PC-9 (cell line): ENCODE data around the gene DACH2. TPM values are rescaled to one million over a fixed set of nuclear protein-coding genes. Genes with fewer than 3 reads are reported as not detected.

Experiments used
- BruUV-seq: library from RNA; stranded (reverse); fragments of 400-500 nt; replicated peaks from 2 replicates; lab custom pipeline; 2021; lab: Mats Ljungman, UMichigan
- CTCF ChIA-PET: fragments of 300-600 bp; sonication (Branson Sonifier 250); formaldehyde crosslinking; loops from one replicate; lab custom pipeline; 2022; ENCODE audit warnings: antibody characterized with exemption; lab: Charles Lee
- POLR2A ChIA-PET: fragments of 300-600 bp; sonication (Branson Sonifier 250); formaldehyde crosslinking; loops from one replicate; lab custom pipeline; 2022; ENCODE audit warnings: antibody characterized with exemption; ENCODE audit not compliant: unreplicated experiment; lab: Charles Lee
- DNase-seq, 2 experiments: peaks; one replicate each; pipeline versions ENCODE4 v3.0.0 to v3.0.0-alpha.2; 2015 to 2022; ENCODE audit warnings: mixed read lengths in 1 of 2
- H2AFZ ChIP-seq: fragments of 200-600 bp; sonication (generic); 2 replicates; pipeline ENCODE4 v1.8.1; 2017; ENCODE audit warnings: antibody characterized with exemption
- H3F3A ChIP-seq: fragments of 200-600 bp; sonication (generic); 2 replicates; pipeline ENCODE4 v1.8.1; 2017; ENCODE audit warnings: antibody characterized with exemption, mild to moderate bottlenecking, low read depth; ENCODE audit not compliant: insufficient read depth
- H3K27ac ChIP-seq: fragments of 200-600 bp; sonication (generic); 2 replicates; pipeline ENCODE4 v1.6.1; 2016; ENCODE audit warnings: mixed run types
- H3K27me3 ChIP-seq: fragments of 200-600 bp; sonication (generic); 2 replicates; pipeline ENCODE4 v1.6.1; 2016; ENCODE audit warnings: low read depth, mixed run types; ENCODE audit not compliant: insufficient read depth
- H3K36me3 ChIP-seq: fragments of 200-600 bp; sonication (generic); 2 replicates; pipeline ENCODE4 v1.6.1; 2016; ENCODE audit warnings: low read depth, mixed run types
- H3K4me1 ChIP-seq: fragments of 200-600 bp; sonication (generic); replicated peaks from 2 replicates; pipeline ENCODE4 v1.6.1; 2016; ENCODE audit warnings: mixed run types; ENCODE audit not compliant: insufficient read depth
- H3K4me2 ChIP-seq: fragments of 200-600 bp; sonication (generic); 2 replicates; pipeline ENCODE4 v1.6.1; 2017; ENCODE audit warnings: mixed run types
- H3K4me3 ChIP-seq: fragments of 200-600 bp; sonication (generic); 2 replicates; pipeline ENCODE4 v1.6.1; 2016; ENCODE audit warnings: mixed run types
- H3K79me2 ChIP-seq: fragments of 200-600 bp; sonication (generic); 2 replicates; pipeline ENCODE4 v1.6.1; 2017; ENCODE audit warnings: low read depth, mixed run types
- H3K9me2 ChIP-seq: fragments of 200-600 bp; sonication (generic); 2 replicates; pipeline ENCODE4 v1.8.1; 2017; ENCODE audit warnings: mild to moderate bottlenecking; ENCODE audit not compliant: insufficient read depth
- H3K9me3 ChIP-seq: fragments of 200-600 bp; sonication (generic); 2 replicates; pipeline ENCODE4 v1.8.1; 2016; ENCODE audit warnings: low read depth; ENCODE audit not compliant: insufficient read depth
- H4K20me1 ChIP-seq: fragments of 200-600 bp; sonication (generic); 2 replicates; pipeline ENCODE4 v1.8.1; 2017; ENCODE audit not compliant: insufficient read depth
- EZH2 ChIP-seq: fragments of 200-600 bp; sonication (generic); IDR thresholded peaks from 2 replicates; pipeline ENCODE4 v1.8.0; 2017; ENCODE audit warnings: antibody characterized with exemption, low read depth
- intact Hi-C: fragments of 100-400 bp; cut with micrococcal nuclease; formaldehyde crosslinking; loops from one replicate; pipeline ENCODE4 v1.10.0; 2022; ENCODE audit not compliant: unreplicated experiment
- total RNA-seq: library from RNA; stranded (reverse); gene quantifications from 2 replicates; pipeline ENCODE4 v1.2.3, GENCODE V29; 2021
- TF ChIP-seq, protein P1 (sequence below): fragments of 200-600 bp; sonication (generic); conservative IDR thresholded peaks from 2 replicates; pipeline ENCODE4 v1.6.1; 2017; ENCODE audit warnings: mixed run types, antibody characterized with exemption, mild to moderate bottlenecking, moderate library complexity

Gene DACH2
- total RNA-seq, 1 experiment from 2014 or later, result not detected

DNA sequence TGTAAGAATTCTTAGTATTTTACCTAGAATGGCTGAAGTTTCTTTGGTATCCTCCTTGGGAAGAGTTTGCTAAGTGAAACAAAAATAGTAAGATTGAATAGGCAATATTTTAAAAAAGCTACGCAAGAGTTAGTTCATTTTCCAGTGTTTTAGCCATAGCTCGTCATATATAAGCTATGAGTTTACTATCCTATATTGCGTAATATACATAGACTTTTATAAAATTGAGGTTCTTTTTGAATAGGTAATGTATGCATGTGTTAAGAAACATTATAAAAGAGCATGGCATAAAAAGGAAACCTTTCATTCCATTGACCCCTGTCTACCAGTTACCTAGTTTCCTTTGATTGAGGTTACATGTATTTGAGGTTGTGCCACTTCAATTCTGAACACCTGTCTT, 67.0 kb downstream of the DACH2 start:
- Histone ChIP-seq H3K36me3 (no peaks in the 10 kb centered on the region), H3K79me2 (no peaks in the 10 kb centered on the region), H3K9me2 (no peaks in the 10 kb centered on the region), H3K27me3 (no peaks in the 10 kb centered on the region), H4K20me1 (no peaks in the 10 kb centered on the region), H3K4me3 (no peak overlapping the region), H2AFZ (no peak overlapping the region), H3K4me1 (no peaks in the 10 kb centered on the region), H3K4me2 (no peak overlapping the region), H3K9me3 (no peaks in the 10 kb centered on the region), H3F3A (no peaks in the 10 kb centered on the region), H3K27ac (no peak overlapping the region)
- no peak for DNase-seq
- TF ChIP-seq, protein P1, sequence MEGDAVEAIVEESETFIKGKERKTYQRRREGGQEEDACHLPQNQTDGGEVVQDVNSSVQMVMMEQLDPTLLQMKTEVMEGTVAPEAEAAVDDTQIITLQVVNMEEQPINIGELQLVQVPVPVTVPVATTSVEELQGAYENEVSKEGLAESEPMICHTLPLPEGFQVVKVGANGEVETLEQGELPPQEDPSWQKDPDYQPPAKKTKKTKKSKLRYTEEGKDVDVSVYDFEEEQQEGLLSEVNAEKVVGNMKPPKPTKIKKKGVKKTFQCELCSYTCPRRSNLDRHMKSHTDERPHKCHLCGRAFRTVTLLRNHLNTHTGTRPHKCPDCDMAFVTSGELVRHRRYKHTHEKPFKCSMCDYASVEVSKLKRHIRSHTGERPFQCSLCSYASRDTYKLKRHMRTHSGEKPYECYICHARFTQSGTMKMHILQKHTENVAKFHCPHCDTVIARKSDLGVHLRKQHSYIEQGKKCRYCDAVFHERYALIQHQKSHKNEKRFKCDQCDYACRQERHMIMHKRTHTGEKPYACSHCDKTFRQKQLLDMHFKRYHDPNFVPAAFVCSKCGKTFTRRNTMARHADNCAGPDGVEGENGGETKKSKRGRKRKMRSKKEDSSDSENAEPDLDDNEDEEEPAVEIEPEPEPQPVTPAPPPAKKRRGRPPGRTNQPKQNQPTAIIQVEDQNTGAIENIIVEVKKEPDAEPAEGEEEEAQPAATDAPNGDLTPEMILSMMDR, result no peak
- TF ChIP-seq EZH2, result no peak
- no TSS peak for BruUV-seq
- intact Hi-C loops, result no loop called here
- CTCF ChIA-PET, result no interaction called here
- POLR2A ChIA-PET, result no interaction called here

DNA sequence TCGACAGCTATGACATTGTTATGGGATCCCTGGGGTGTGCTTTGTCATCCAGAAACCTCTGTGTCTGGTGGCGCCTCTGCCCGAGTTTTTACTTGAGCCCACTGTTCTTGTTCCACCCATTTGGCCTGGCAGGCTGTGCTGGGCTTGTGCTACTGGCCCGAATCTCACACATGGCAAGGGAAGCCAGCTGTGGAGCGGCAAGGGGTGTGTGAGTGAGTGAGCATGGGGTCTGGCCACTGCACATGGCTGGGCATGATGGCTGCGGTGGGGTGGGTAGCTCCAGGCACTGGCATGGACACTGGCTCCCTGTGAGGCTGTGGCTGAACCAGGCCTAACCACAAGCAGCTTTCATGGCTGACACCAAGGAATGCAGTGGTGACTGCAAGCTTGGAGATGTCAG, 89.2 kb downstream of the DACH2 start:
- Histone ChIP-seq H3K9me3 (no peaks in the 10 kb centered on the region), H3K27ac (no peak overlapping the region), H3K27me3 (no peaks in the 10 kb centered on the region), H3K4me2 (no peak overlapping the region), H3K4me3 (no peak overlapping the region), H4K20me1 (no peaks in the 10 kb centered on the region), H3K9me2 (no peaks in the 10 kb centered on the region), H3K4me1 (no peaks in the 10 kb centered on the region), H3F3A (no peaks in the 10 kb centered on the region), H3K79me2 (no peaks in the 10 kb centered on the region), H3K36me3 (no peaks in the 10 kb centered on the region), H2AFZ (no peak overlapping the region)
- intact Hi-C loops, result no loop called here
- no peak for DNase-seq
- BruUV-seq, result no TSS peak
- ChIA-PET POLR2A (no interaction called here), CTCF (no interaction called here)
- TF ChIP-seq, protein P1, result no peak

DNA sequence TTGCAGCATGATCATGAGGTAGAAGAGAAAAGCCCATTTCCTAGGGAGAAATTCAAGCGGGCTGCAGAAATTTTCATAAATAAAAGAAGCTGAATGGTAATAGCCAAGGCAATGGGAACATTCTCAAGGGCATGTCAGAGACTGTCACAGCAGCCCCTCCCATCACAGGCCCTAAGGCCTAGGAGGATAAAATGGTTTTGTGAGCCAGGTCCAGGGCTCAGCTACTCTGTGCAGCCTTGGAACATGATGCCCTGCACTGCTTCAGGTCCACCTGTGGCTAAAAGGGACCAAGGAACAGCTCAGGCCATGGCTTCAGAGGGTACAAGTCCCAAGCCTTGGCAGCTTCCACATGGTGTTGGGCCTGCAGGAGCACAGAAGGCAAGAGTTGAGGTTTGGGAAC, 93.3 kb downstream of the DACH2 start:
- H3K9me2 ChIP-seq, result no peaks in the 10 kb centered on the region
- no peak overlapping the region for H3K4me2 ChIP-seq
- DNase-seq, result no peak
- no peaks in the 10 kb centered on the region for H3F3A ChIP-seq
- intact Hi-C loops, result no loop called here
- TF ChIP-seq, protein P1, result no peak
- no peak for TF ChIP-seq EZH2
- no peak overlapping the region for H2AFZ ChIP-seq
- no peaks in the 10 kb centered on the region for H3K79me2 ChIP-seq
- no peaks in the 10 kb centered on the region for H4K20me1 ChIP-seq
- CTCF ChIA-PET, result no interaction called here
- H3K27me3 ChIP-seq, result no peaks in the 10 kb centered on the region
- no peaks in the 10 kb centered on the region for H3K36me3 ChIP-seq
- POLR2A ChIA-PET, result no interaction called here
- no peaks in the 10 kb centered on the region for H3K4me1 ChIP-seq
- no TSS peak for BruUV-seq
- no peak overlapping the region for H3K27ac ChIP-seq
- no peak overlapping the region for H3K4me3 ChIP-seq
- no peaks in the 10 kb centered on the region for H3K9me3 ChIP-seq
